SK-N-MC (cell line): Measurements from ENCODE around the gene ARV1.

Experiments used
- DNase-seq: peaks from one replicate; pipeline ENCODE4 v3.0.0-alpha.2; 2011; ENCODE audit warnings: low read depth, low spot score
- H3K27ac ChIP-seq: fragments of 200-600 bp; sonication (generic); 2 replicates; pipeline ENCODE4 v1.5.1; 2016; ENCODE audit warnings: mixed run types
- H3K36me3 ChIP-seq: fragments of 200-600 bp; sonication (generic); 2 replicates; pipeline ENCODE4 v1.6.1; 2017; ENCODE audit warnings: antibody characterized with exemption, low read length, mixed read lengths; ENCODE audit not compliant: insufficient read depth
- H3K4me3 ChIP-seq: fragments of 200-600 bp; sonication (generic); 2 replicates; pipeline ENCODE4 v1.5.1; 2016
- H3K9ac ChIP-seq: fragments of 200-600 bp; sonication (generic); 2 replicates; pipeline ENCODE4 v1.8.0; 2017; ENCODE audit warnings: mixed run types, mixed read lengths; ENCODE audit not compliant: insufficient read length
- H3K9me3 ChIP-seq: fragments of 200-600 bp; sonication (generic); 2 replicates; pipeline ENCODE4 v1.6.1; 2017; ENCODE audit warnings: low read depth, mild to moderate bottlenecking, antibody characterized with exemption, low read length, moderate library complexity, mixed read lengths
- EZH2 ChIP-seq: fragments of 200-600 bp; sonication (generic); IDR thresholded peaks from one replicate; pipeline ENCODE4 v1.6.1; 2017; ENCODE audit warnings: antibody characterized with exemption
- FOXP2 ChIP-seq: optimal IDR thresholded peaks from 2 replicates; pipeline ENCODE3; 2011; ENCODE audit warnings: mild to moderate bottlenecking, moderate library complexity; ENCODE audit not compliant: insufficient read depth; ENCODE audit errors: extremely low read length, control extremely low read depth
- POLR2AphosphoS5 ChIP-seq: IDR thresholded peaks from 2 replicates; pipeline ENCODE4 v1.6.1; 2012; ENCODE audit warnings: mild to moderate bottlenecking, low read depth, low read length, borderline replicate concordance

Gene ARV1

GRCh38 chr1:230943048-230943593 lies 35.8 kb upstream of the ARV1 start:
- Histone ChIP-seq H3K9ac (no peak overlapping the region), H3K4me3 (no peak overlapping the region), H3K9me3 (no peaks in the 10 kb centered on the region), H3K36me3 (peaks cover 14% of the 10 kb centered on the region), H3K27ac (no peak overlapping the region)
- no peak for DNase-seq
- TF ChIP-seq FOXP2 (no peak), EZH2 (no peak)

- Histone ChIP-seq H3K9me3 (no peaks in the 10 kb centered on the region), H3K9ac (no peak overlapping the region), H3K4me3 (no peak overlapping the region), H3K27ac (no peak overlapping the region), H3K36me3 (peaks cover 14% of the 10 kb centered on the region)
- TF ChIP-seq EZH2 (no peak), POLR2AphosphoS5 (no peak), FOXP2 (no peak)
- no peak for DNase-seq
These were observed 30.6 kb upstream of the ARV1 start for GRCh38 chr1:230948301-230948700.

- Histone ChIP-seq H3K9ac (no peak overlapping the region), H3K4me3 (no peak overlapping the region), H3K36me3 (peaks cover 9% of the 10 kb centered on the region), H3K9me3 (no peaks in the 10 kb centered on the region), H3K27ac (no peak overlapping the region)
- DNase-seq, result no peak
- no peak for TF ChIP-seq EZH2
- no peak for TF ChIP-seq FOXP2
- TF ChIP-seq POLR2AphosphoS5, result no peak
These were observed 30.0 kb upstream of the ARV1 start for GRCh38 chr1:230948903-230949302.

GRCh38 chr1:230950404-230950803 lies 28.5 kb upstream of the ARV1 start:
- no peak for DNase-seq
- no peak overlapping the region for H3K9ac ChIP-seq
- peaks cover under 1% of the 10 kb centered on the region; the same call in 1 of the 2 replicates for H3K36me3 ChIP-seq
- H3K9me3 ChIP-seq, result no peaks in the 10 kb centered on the region
- peak overlapping the region; percentile 7; the same call in 1 of the 2 replicates for H3K4me3 ChIP-seq
- TF ChIP-seq EZH2 (no peak), POLR2AphosphoS5 (no peak), FOXP2 (no peak)
- peak overlapping the region; percentile 47; the same call in 1 of the 2 replicates for H3K27ac ChIP-seq

GRCh38 chr1:230957580-230957989 lies 21.3 kb upstream of the ARV1 start:
- Histone ChIP-seq H3K9me3 (no peaks in the 10 kb centered on the region), H3K36me3 (no peaks in the 10 kb centered on the region), H3K9ac (no peak overlapping the region), H3K27ac (no peak overlapping the region), H3K4me3 (no peak overlapping the region)
- TF ChIP-seq POLR2AphosphoS5 (no peak), EZH2 (no peak), FOXP2 (no peak)
- no peak for DNase-seq

GRCh38 chr1:230958370-230958769 lies 20.5 kb upstream of the ARV1 start:
- H3K36me3 ChIP-seq, result no peaks in the 10 kb centered on the region
- no peak for DNase-seq
- H3K27ac ChIP-seq, result no peak overlapping the region
- no peak overlapping the region for H3K9ac ChIP-seq
- no peak overlapping the region for H3K4me3 ChIP-seq
- H3K9me3 ChIP-seq, result no peaks in the 10 kb centered on the region
- TF ChIP-seq EZH2, result no peak
- no peak for TF ChIP-seq POLR2AphosphoS5
- TF ChIP-seq FOXP2, result no peak

GRCh38 chr1:230964896-230965295 lies 14.0 kb upstream of the ARV1 start:
- no peak for DNase-seq
- H3K9me3 ChIP-seq, result no peaks in the 10 kb centered on the region
- H3K4me3 ChIP-seq, result no peak overlapping the region
- no peak overlapping the region for H3K9ac ChIP-seq
- no peak overlapping the region for H3K27ac ChIP-seq
- TF ChIP-seq FOXP2 (no peak), EZH2 (no peak), POLR2AphosphoS5 (no peak)
- H3K36me3 ChIP-seq, result no peaks in the 10 kb centered on the region

- no peak overlapping the region for H3K4me3 ChIP-seq
- H3K36me3 ChIP-seq, result no peaks in the 10 kb centered on the region
- no peak for TF ChIP-seq EZH2
- TF ChIP-seq POLR2AphosphoS5, result no peak
- TF ChIP-seq FOXP2, result no peak
- DNase-seq, result no peak
- no peak overlapping the region for H3K9ac ChIP-seq
- H3K27ac ChIP-seq, result no peak overlapping the region
- H3K9me3 ChIP-seq, result no peaks in the 10 kb centered on the region
These were observed 13.4 kb upstream of the ARV1 start for GRCh38 chr1:230965535-230965934.

- no peak for DNase-seq
- TF ChIP-seq EZH2 (no peak), FOXP2 (no peak), POLR2AphosphoS5 (no peak)
- Histone ChIP-seq H3K36me3 (no peaks in the 10 kb centered on the region), H3K4me3 (no peak overlapping the region), H3K27ac (no peak overlapping the region), H3K9ac (no peak overlapping the region), H3K9me3 (no peaks in the 10 kb centered on the region)
These were observed 12.5 kb upstream of the ARV1 start for GRCh38 chr1:230966358-230966873.
